ENCODE results near the gene GJB6. TPM values are rescaled to one million over a fixed set of nuclear protein-coding genes. Genes with fewer than 3 reads are reported as not detected.

Gene GJB6
- total RNA-seq, 1 experiment from 2014 or later = not detected

GRCh38 chr13:20206065-20206697 lies 25.9 kb downstream of the GJB6 start:
- Mint-ChIP-seq H3K9me3 (peaks cover 12% of the 10 kb centered on the region), H3K36me3 (peaks cover 3% of the 10 kb centered on the region; the same call in 1 of the 2 replicates), H3K27ac (no peak overlapping the region), H3K4me1 (no peaks in the 10 kb centered on the region), H3K27me3 (ENCODE audit: low read depth) (peaks cover 2% of the 10 kb centered on the region; the same call in 1 of the 2 replicates), H3K4me3 (no peak overlapping the region)
- DNase-seq (ENCODE audit: low spot score) (no peak), ATAC-seq (no peak; the same call in 1 of the 2 replicates)
- ChIA-PET POLR2A (no interaction called here), CTCF (interaction anchor here (1.8 kb wide), 1 partner anchor 9 kb away, joined by 11 read pairs; no protein-coding TSS in a partner anchor)
- TF ChIP-seq RELA (CRISPR knock-in tag; IDR thresholded peaks at IDR 0.05; ENCODE audit: borderline replicate concordance) = no peak
- peak; percentile 46; the same call in 1 of the 2 replicates for TF ChIP-seq ZNF121 (CRISPR knock-in tag; IDR thresholded peaks at IDR 0.05)

- peaks cover 16% of the 10 kb centered on the region for H3K9me3 Mint-ChIP-seq
- peaks cover 10% of the 10 kb centered on the region for H3K4me1 Mint-ChIP-seq
- TF ChIP-seq ZBTB43 (CRISPR knock-in tag; IDR thresholded peaks at IDR 0.05) = no peak
- TF ChIP-seq SP1 (CRISPR knock-in tag; conservative IDR thresholded peaks at IDR 0.05) = no peak
- TF ChIP-seq NR3C1 (CRISPR knock-in tag; conservative IDR thresholded peaks at IDR 0.05; ENCODE audit: low read depth) = no peak
- CTCF ChIA-PET = interaction anchor here (1.9 kb wide), 1 partner anchor 108 kb away, joined by 6 read pairs; no protein-coding TSS in a partner anchor
- DNase-seq (ENCODE audit: low spot score) (no peak), ATAC-seq (no peak)
- H3K27me3 Mint-ChIP-seq (ENCODE audit: low read depth) = peaks cover 43% of the 10 kb centered on the region
- no peak overlapping the region for H3K4me3 Mint-ChIP-seq
- H3K27ac Mint-ChIP-seq = no peak overlapping the region
- peaks cover 3% of the 10 kb centered on the region; the same call in 1 of the 2 replicates for H3K36me3 Mint-ChIP-seq
- POLR2A ChIA-PET = no interaction called here
These were observed 33.3 kb downstream of the GJB6 start for GRCh38 chr13:20198781-20199180.

GRCh38 chr13:20197361-20197834 lies 34.7 kb downstream of the GJB6 start:
- no peak overlapping the region for H3K27ac Mint-ChIP-seq
- peaks cover 3% of the 10 kb centered on the region; the same call in 1 of the 2 replicates for H3K36me3 Mint-ChIP-seq
- POLR2A ChIA-PET = no interaction called here
- peaks cover 13% of the 10 kb centered on the region for H3K9me3 Mint-ChIP-seq
- peaks cover 12% of the 10 kb centered on the region for H3K4me1 Mint-ChIP-seq
- peaks cover 54% of the 10 kb centered on the region for H3K27me3 Mint-ChIP-seq (ENCODE audit: low read depth)
- no peak overlapping the region for H3K4me3 Mint-ChIP-seq
- DNase-seq (ENCODE audit: low spot score) = no peak
- no peak for ATAC-seq
- CTCF ChIA-PET = interaction anchor here (0.5 to 1.9 kb wide), 65 partner anchors 8 to 727 kb away, joined by 3 to 35 read pairs (median 5); no protein-coding TSS in a partner anchor
- no peak for TF ChIP-seq NR2C2 (CRISPR knock-in tag; IDR thresholded peaks at IDR 0.05)
- no peak for TF ChIP-seq AR (CRISPR knock-in tag; IDR thresholded peaks at IDR 0.05)
- TF ChIP-seq IRF2 (CRISPR knock-in tag; IDR thresholded peaks at IDR 0.05; ENCODE audit: borderline replicate concordance, low read depth) = no peak
- TF ChIP-seq TCF7 (CRISPR knock-in tag; IDR thresholded peaks at IDR 0.05; ENCODE audit: low read depth) = no peak
- TF ChIP-seq ZNF121 (CRISPR knock-in tag; IDR thresholded peaks at IDR 0.05) = no peak
- TF ChIP-seq OVOL2 (CRISPR knock-in tag; IDR thresholded peaks at IDR 0.05; ENCODE audit: borderline replicate concordance) = no peak
- TF ChIP-seq ZBTB43 (CRISPR knock-in tag; IDR thresholded peaks at IDR 0.05) = no peak
- no peak for TF ChIP-seq TP53 (CRISPR knock-in tag; IDR thresholded peaks at IDR 0.05)
- no peak for TF ChIP-seq FOXJ3 (CRISPR knock-in tag; IDR thresholded peaks at IDR 0.05; ENCODE audit: borderline replicate concordance)
- no peak for TF ChIP-seq STAT6 (CRISPR knock-in tag; conservative IDR thresholded peaks at IDR 0.05; ENCODE audit: low read depth)
- no peak for TF ChIP-seq CREM (CRISPR knock-in tag; IDR thresholded peaks at IDR 0.05)
- no peak for TF ChIP-seq ZNF138 (CRISPR knock-in tag; conservative IDR thresholded peaks at IDR 0.05)
- no peak for TF ChIP-seq ARID4B (CRISPR knock-in tag; IDR thresholded peaks at IDR 0.05; ENCODE audit: borderline replicate concordance)
- TF ChIP-seq NFE2L1 (CRISPR knock-in tag; IDR thresholded peaks at IDR 0.05) = no peak

Data from WTC11 (cell line).